Trophoblast cell (in vitro differentiated cells and primary cell): ENCODE results near the gene UBE2E2.

Experiments
- DNase-seq, 2 donors: peaks; one replicate each; pipeline ENCODE4 v3.0.0-alpha.2; 2016
- H2AFZ ChIP-seq: 2 replicates; pipeline ENCODE4 v1.6.1; 2013; ENCODE audit warnings: low read length, moderate library complexity, mild to moderate bottlenecking; ENCODE audit not compliant: insufficient read depth, poor library complexity
- H2AK5ac ChIP-seq: 2 replicates; pipeline ENCODE4 v1.6.1; 2013; ENCODE audit warnings: mild to moderate bottlenecking, low read length
- H2BK120ac ChIP-seq: 2 replicates; pipeline ENCODE4 v1.6.1; 2013; ENCODE audit warnings: low read length, mild to moderate bottlenecking, moderate library complexity; ENCODE audit not compliant: insufficient read depth, poor library complexity
- H2BK12ac ChIP-seq: 2 replicates; pipeline ENCODE4 v1.6.1; 2013; ENCODE audit warnings: mild to moderate bottlenecking, low read length, moderate library complexity
- H2BK5ac ChIP-seq: 2 replicates; pipeline ENCODE4 v1.6.1; 2013; ENCODE audit warnings: low read length, low read depth, moderate library complexity, mild to moderate bottlenecking; ENCODE audit not compliant: poor library complexity
- H3K14ac ChIP-seq: 2 replicates; pipeline ENCODE4 v1.6.1; 2013; ENCODE audit warnings: mild to moderate bottlenecking, low read length
- H3K18ac ChIP-seq: 2 replicates; pipeline ENCODE4 v1.6.1; 2013; ENCODE audit warnings: mild to moderate bottlenecking, low read length
- H3K23ac ChIP-seq: 2 replicates; pipeline ENCODE4 v1.6.1; 2013; ENCODE audit warnings: low read length
- H3K27ac ChIP-seq: 2 replicates; pipeline ENCODE4 v1.5.1; 2013; ENCODE audit warnings: low read depth, mild to moderate bottlenecking, inconsistent platforms, low read length, moderate library complexity
- H3K27me3 ChIP-seq: 2 replicates; pipeline ENCODE4 v1.6.1; 2013; ENCODE audit warnings: inconsistent platforms, mild to moderate bottlenecking, low read length, moderate library complexity; ENCODE audit not compliant: insufficient read depth
- H3K36me3 ChIP-seq, 2 experiments: 1 replicate in 1 of 2; 2 replicates in 1 of 2; pipeline ENCODE4 v1.6.1; 2013; ENCODE audit warnings: low read length in 2 of 2, mild to moderate bottlenecking in 2 of 2, moderate library complexity in 1 of 2; ENCODE audit not compliant: insufficient read depth in 2 of 2, control insufficient read depth in 1 of 2
- H3K4ac ChIP-seq: 2 replicates; pipeline ENCODE4 v1.6.1; 2013; ENCODE audit warnings: low read depth, mild to moderate bottlenecking, low read length, moderate library complexity
- H3K4me1 ChIP-seq, 2 experiments: 1 replicate in 1 of 2; 2 replicates in 1 of 2; pipeline ENCODE4 v1.6.1; 2013; ENCODE audit warnings: low read length in 2 of 2, mild to moderate bottlenecking in 2 of 2, moderate library complexity in 1 of 2; ENCODE audit not compliant: insufficient read depth in 2 of 2, control insufficient read depth in 1 of 2
- H3K4me2 ChIP-seq: 2 replicates; pipeline ENCODE4 v1.6.1; 2013; ENCODE audit warnings: inconsistent platforms, mild to moderate bottlenecking, low read length, moderate library complexity
- H3K4me3 ChIP-seq: 2 replicates; pipeline ENCODE4 v1.5.1; 2013; ENCODE audit warnings: mild to moderate bottlenecking, low read depth, low read length, inconsistent platforms
- H3K79me1 ChIP-seq: one replicate; pipeline ENCODE4 v1.6.1; 2013; ENCODE audit warnings: low read length
- H3K79me2 ChIP-seq: 2 replicates; pipeline ENCODE4 v1.6.1; 2013; ENCODE audit warnings: low read length, mild to moderate bottlenecking; ENCODE audit not compliant: control insufficient read depth, insufficient read depth, poor library complexity
- H3K9ac ChIP-seq: 2 replicates; pipeline ENCODE4 v1.6.1; 2013; ENCODE audit warnings: mild to moderate bottlenecking, low read length
- H3K9me3 ChIP-seq: 2 replicates; pipeline ENCODE4 v1.6.1; 2013; ENCODE audit warnings: low read depth, mild to moderate bottlenecking, control low read depth, inconsistent platforms, low read length; ENCODE audit not compliant: insufficient read depth
- H4K12ac ChIP-seq: 2 replicates; pipeline ENCODE4 v1.6.1; 2013; ENCODE audit warnings: low read depth, mild to moderate bottlenecking, low read length, moderate library complexity
- H4K8ac ChIP-seq: 2 replicates; pipeline ENCODE4 v1.6.1; 2013; ENCODE audit warnings: low read depth, mild to moderate bottlenecking, low read length, moderate library complexity
- H4K91ac ChIP-seq: one replicate; pipeline ENCODE4 v1.6.1; 2013; ENCODE audit warnings: low read depth, mild to moderate bottlenecking, low read length, moderate library complexity
- WGBS: extraction: QIAGEN DNeasy Blood & Tissue Kit; methylation state at CpG from one replicate; pipeline ENCODE4 v1.1.7; 2013; ENCODE audit warnings: missing lambda C conversion rate; ENCODE audit not compliant: insufficient read length, insufficient coverage; ENCODE audit errors: extremely low coverage; 5-methylcytosine and 5-hydroxymethylcytosine counted together

The UBE2E2 gene

GRCh38 chr3:23170291-23170690 lies 32.8 kb upstream of the UBE2E2 start:
- Histone ChIP-seq H3K36me3 (no peaks in the 10 kb centered on the region), H3K9ac (no peak overlapping the region), H3K27ac (no peak overlapping the region), H3K9me3 (no peaks in the 10 kb centered on the region), H3K18ac (no peak overlapping the region), H2BK12ac (no peak overlapping the region), H2BK5ac (no peak overlapping the region), H4K12ac (no peak overlapping the region), H3K23ac (no peak overlapping the region), H3K79me2 (no peaks in the 10 kb centered on the region), H3K14ac (no peak overlapping the region), H4K91ac (no peak overlapping the region), H4K8ac (no peak overlapping the region), H3K4ac (no peak overlapping the region), H2BK120ac (no peak overlapping the region), H2AFZ (no peak overlapping the region), H3K4me3 (no peak overlapping the region), H3K79me1 (no peaks in the 10 kb centered on the region), H3K4me2 (no peak overlapping the region), H3K27me3 (no peaks in the 10 kb centered on the region), H2AK5ac (no peak overlapping the region), H3K4me1 (peaks cover 0 to 6% of the 10 kb centered on the region in 2 experiments)
- DNase-seq = no peak
- WGBS = no CpG with 5 or more reads among the region's 2 CpGs

GRCh38 chr3:23172059-23172458 lies 31.1 kb upstream of the UBE2E2 start:
- Histone ChIP-seq H3K4me2 (no peak overlapping the region), H3K14ac (no peak overlapping the region), H3K4me3 (peak overlapping the region; percentile 5), H3K27ac (no peak overlapping the region), H4K12ac (no peak overlapping the region), H3K9ac (no peak overlapping the region), H4K8ac (no peak overlapping the region), H3K79me2 (no peaks in the 10 kb centered on the region), H3K9me3 (no peaks in the 10 kb centered on the region), H2AK5ac (no peak overlapping the region), H2BK5ac (no peak overlapping the region), H3K4me1 (peaks cover 0 to 4% of the 10 kb centered on the region in 2 experiments), H3K36me3 (peaks cover 0 to under 1% of the 10 kb centered on the region in 2 experiments), H3K4ac (no peak overlapping the region), H2BK12ac (no peak overlapping the region), H4K91ac (no peak overlapping the region), H3K27me3 (no peaks in the 10 kb centered on the region), H2BK120ac (no peak overlapping the region), H2AFZ (no peak overlapping the region), H3K23ac (no peak overlapping the region), H3K18ac (no peak overlapping the region), H3K79me1 (no peaks in the 10 kb centered on the region)
- 100% methylated on average over 1 of the region's 2 CpGs for WGBS
- peak in 1 of 2 donors; percentile 21 for DNase-seq

- no CpG with 5 or more reads among the region's 3 CpGs for WGBS
- H3K14ac ChIP-seq = no peak overlapping the region
- peaks cover 0 to 4% of the 10 kb centered on the region in 2 experiments for H3K4me1 ChIP-seq
- no peak overlapping the region for H2AFZ ChIP-seq
- H3K23ac ChIP-seq = no peak overlapping the region
- no peak overlapping the region for H3K4ac ChIP-seq
- peaks cover 0 to 2% of the 10 kb centered on the region in 2 experiments for H3K36me3 ChIP-seq
- no peaks in the 10 kb centered on the region for H3K27me3 ChIP-seq
- no peak for DNase-seq
- no peak overlapping the region for H3K4me3 ChIP-seq
- no peaks in the 10 kb centered on the region for H3K79me2 ChIP-seq
- H2BK12ac ChIP-seq = no peak overlapping the region
- no peak overlapping the region for H4K12ac ChIP-seq
- H3K27ac ChIP-seq = no peak overlapping the region
- H2BK120ac ChIP-seq = no peak overlapping the region
- H3K9ac ChIP-seq = no peak overlapping the region
- H3K18ac ChIP-seq = no peak overlapping the region
- H3K4me2 ChIP-seq = no peak overlapping the region
- no peak overlapping the region for H2BK5ac ChIP-seq
- H3K9me3 ChIP-seq = no peaks in the 10 kb centered on the region
- no peaks in the 10 kb centered on the region for H3K79me1 ChIP-seq
- no peak overlapping the region for H2AK5ac ChIP-seq
- H4K91ac ChIP-seq = no peak overlapping the region
- H4K8ac ChIP-seq = no peak overlapping the region
Observed at GRCh38 chr3:23174426-23175039, 28.6 kb upstream of the UBE2E2 start.

- H3K9me3 ChIP-seq = no peaks in the 10 kb centered on the region
- H2AK5ac ChIP-seq = no peak overlapping the region
- no peak overlapping the region for H2BK12ac ChIP-seq
- no CpG with 5 or more reads among the region's 2 CpGs for WGBS
- H3K4me2 ChIP-seq = no peak overlapping the region
- H2BK5ac ChIP-seq = no peak overlapping the region
- H3K23ac ChIP-seq = no peak overlapping the region
- H3K4me3 ChIP-seq = no peak overlapping the region
- H3K36me3 ChIP-seq = peaks cover 0 to 2% of the 10 kb centered on the region in 2 experiments
- no peak overlapping the region for H3K4ac ChIP-seq
- no peaks in the 10 kb centered on the region for H3K79me1 ChIP-seq
- H3K14ac ChIP-seq = no peak overlapping the region
- no peak overlapping the region for H3K9ac ChIP-seq
- DNase-seq = no peak
- H3K4me1 ChIP-seq = peaks cover 0 to 4% of the 10 kb centered on the region in 2 experiments
- H3K79me2 ChIP-seq = no peaks in the 10 kb centered on the region
- H3K27ac ChIP-seq = no peak overlapping the region
- no peak overlapping the region for H4K8ac ChIP-seq
- H4K12ac ChIP-seq = no peak overlapping the region
- H3K18ac ChIP-seq = no peak overlapping the region
- no peak overlapping the region for H4K91ac ChIP-seq
- H3K27me3 ChIP-seq = no peaks in the 10 kb centered on the region
- H2AFZ ChIP-seq = no peak overlapping the region
- no peak overlapping the region for H2BK120ac ChIP-seq
Observed at GRCh38 chr3:23175341-23176083, 27.6 kb upstream of the UBE2E2 start.
